Measurements from ENCODE around the gene STARD13.

The STARD13 gene

GRCh38 chr13:33277946-33278345 is 7.6 kb downstream of the STARD13 start:
- DNase-seq (ENCODE audit: low read depth in 2 of 2): no peak

- no peak for DNase-seq (ENCODE audit: low read depth in 2 of 2)
Observed at GRCh38 chr13:33277037-33277740, 8.4 kb downstream of the STARD13 start.

- DNase-seq (ENCODE audit: low read depth in 2 of 2): no peak
Observed at GRCh38 chr13:33276570-33276969, 9.0 kb downstream of the STARD13 start.

GRCh38 chr13:33275916-33276315 is 9.6 kb downstream of the STARD13 start:
- DNase-seq (ENCODE audit: low read depth in 2 of 2): no peak

GRCh38 chr13:33274264-33274663 is 11.3 kb downstream of the STARD13 start:
- DNase-seq (ENCODE audit: low read depth in 2 of 2): no peak

- no peak for DNase-seq (ENCODE audit: low read depth in 2 of 2)
Observed at GRCh38 chr13:33272531-33273124, 12.9 kb downstream of the STARD13 start.

GRCh38 chr13:33271759-33272158 is 13.8 kb downstream of the STARD13 start:
- DNase-seq (ENCODE audit: low read depth in 2 of 2): no peak

GRCh38 chr13:33270895-33271538 is 14.5 kb downstream of the STARD13 start:
- no peak for DNase-seq (ENCODE audit: low read depth in 2 of 2)

GRCh38 chr13:33265607-33266006 is 19.9 kb downstream of the STARD13 start:
- DNase-seq (ENCODE audit: low read depth in 2 of 2): no peak

GRCh38 chr13:33265133-33265532 is 20.4 kb downstream of the STARD13 start:
- DNase-seq (ENCODE audit: low read depth in 2 of 2): no peak

GRCh38 chr13:33264620-33264978 is 21.0 kb downstream of the STARD13 start:
- no peak for DNase-seq (ENCODE audit: low read depth in 2 of 2)

- DNase-seq (ENCODE audit: low read depth in 2 of 2): no peak
Observed at GRCh38 chr13:33263976-33264619, 21.5 kb downstream of the STARD13 start.

GRCh38 chr13:33263484-33263883 is 22.1 kb downstream of the STARD13 start:
- no peak for DNase-seq (ENCODE audit: low read depth in 2 of 2)

GRCh38 chr13:33262997-33263396 is 22.6 kb downstream of the STARD13 start:
- no peak for DNase-seq (ENCODE audit: low read depth in 2 of 2)

- no peak for DNase-seq (ENCODE audit: low read depth in 2 of 2)
Observed at GRCh38 chr13:33262594-33262993, 23.0 kb downstream of the STARD13 start.

GRCh38 chr13:33262062-33262487 is 23.5 kb downstream of the STARD13 start:
- DNase-seq (ENCODE audit: low read depth in 2 of 2): no peak

GRCh38 chr13:33261387-33262061 is 24.0 kb downstream of the STARD13 start:
- DNase-seq (ENCODE audit: low read depth in 2 of 2): no peak

GRCh38 chr13:33260168-33261098 is 25.1 kb downstream of the STARD13 start:
- no peak for DNase-seq (ENCODE audit: low read depth in 2 of 2)

GRCh38 chr13:33259296-33259695 is 26.3 kb downstream of the STARD13 start:
- no peak for DNase-seq (ENCODE audit: low read depth in 2 of 2)

GRCh38 chr13:33258808-33259193 is 26.8 kb downstream of the STARD13 start:
- DNase-seq (ENCODE audit: low read depth in 2 of 2): no peak
